Measurements from ENCODE around the gene HINT3. TPM values are rescaled to one million over a fixed set of nuclear protein-coding genes. Genes with fewer than 3 reads are reported as not detected.
A peak's percentile ranks its signal among the peaks of the same experiment; 100 is the strongest.

The HINT3 gene
- total and polyA plus RNA-seq, 2 of the 13 experiments (the other 11 are each of a cell fraction or from before 2014, with no cell fraction given), result 3.1 to 22.8 TPM

DNA sequence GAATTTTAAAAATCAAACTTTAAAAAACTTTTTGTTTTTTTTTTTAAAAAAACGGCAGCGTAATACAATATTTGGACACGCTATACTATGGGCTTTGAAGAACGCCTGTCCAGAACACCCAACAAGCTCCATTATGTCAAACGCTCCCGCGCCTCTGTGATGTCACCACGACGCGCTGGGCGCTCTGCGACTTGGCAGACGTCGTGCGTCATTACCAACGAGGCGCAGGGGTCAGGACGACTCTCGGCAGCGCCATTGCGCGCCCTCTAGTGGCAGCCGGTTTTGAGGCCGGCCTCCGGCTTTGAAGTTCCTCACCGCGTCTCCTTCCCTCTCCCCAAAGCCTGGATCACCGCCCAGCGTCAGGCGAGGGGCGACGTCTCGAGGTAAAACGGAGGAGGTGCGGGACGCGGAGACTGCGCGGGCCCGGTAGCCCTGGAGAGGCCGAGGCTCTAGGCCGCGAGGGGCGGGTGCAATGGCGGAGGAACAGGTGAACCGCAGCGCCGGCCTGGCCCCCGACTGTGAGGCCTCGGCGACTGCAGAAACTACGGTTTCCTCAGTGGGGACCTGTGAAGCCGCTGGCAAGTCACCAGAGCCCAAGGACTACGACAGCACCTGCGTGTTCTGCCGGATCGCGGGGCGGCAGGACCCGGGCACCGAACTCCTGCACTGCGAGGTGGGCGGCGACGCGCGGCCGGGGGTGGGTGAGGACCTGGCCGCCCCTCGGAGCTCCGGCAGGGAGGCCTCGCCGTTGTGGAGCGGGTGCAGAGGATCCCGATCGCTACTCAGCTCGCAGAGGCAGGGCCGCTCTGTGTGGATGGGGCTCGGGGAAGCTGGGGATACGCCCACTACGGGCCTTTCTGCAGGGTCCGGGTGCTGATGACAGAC is at the start of gene HINT3 (continued):
- TF ChIP-seq, protein P1, sequence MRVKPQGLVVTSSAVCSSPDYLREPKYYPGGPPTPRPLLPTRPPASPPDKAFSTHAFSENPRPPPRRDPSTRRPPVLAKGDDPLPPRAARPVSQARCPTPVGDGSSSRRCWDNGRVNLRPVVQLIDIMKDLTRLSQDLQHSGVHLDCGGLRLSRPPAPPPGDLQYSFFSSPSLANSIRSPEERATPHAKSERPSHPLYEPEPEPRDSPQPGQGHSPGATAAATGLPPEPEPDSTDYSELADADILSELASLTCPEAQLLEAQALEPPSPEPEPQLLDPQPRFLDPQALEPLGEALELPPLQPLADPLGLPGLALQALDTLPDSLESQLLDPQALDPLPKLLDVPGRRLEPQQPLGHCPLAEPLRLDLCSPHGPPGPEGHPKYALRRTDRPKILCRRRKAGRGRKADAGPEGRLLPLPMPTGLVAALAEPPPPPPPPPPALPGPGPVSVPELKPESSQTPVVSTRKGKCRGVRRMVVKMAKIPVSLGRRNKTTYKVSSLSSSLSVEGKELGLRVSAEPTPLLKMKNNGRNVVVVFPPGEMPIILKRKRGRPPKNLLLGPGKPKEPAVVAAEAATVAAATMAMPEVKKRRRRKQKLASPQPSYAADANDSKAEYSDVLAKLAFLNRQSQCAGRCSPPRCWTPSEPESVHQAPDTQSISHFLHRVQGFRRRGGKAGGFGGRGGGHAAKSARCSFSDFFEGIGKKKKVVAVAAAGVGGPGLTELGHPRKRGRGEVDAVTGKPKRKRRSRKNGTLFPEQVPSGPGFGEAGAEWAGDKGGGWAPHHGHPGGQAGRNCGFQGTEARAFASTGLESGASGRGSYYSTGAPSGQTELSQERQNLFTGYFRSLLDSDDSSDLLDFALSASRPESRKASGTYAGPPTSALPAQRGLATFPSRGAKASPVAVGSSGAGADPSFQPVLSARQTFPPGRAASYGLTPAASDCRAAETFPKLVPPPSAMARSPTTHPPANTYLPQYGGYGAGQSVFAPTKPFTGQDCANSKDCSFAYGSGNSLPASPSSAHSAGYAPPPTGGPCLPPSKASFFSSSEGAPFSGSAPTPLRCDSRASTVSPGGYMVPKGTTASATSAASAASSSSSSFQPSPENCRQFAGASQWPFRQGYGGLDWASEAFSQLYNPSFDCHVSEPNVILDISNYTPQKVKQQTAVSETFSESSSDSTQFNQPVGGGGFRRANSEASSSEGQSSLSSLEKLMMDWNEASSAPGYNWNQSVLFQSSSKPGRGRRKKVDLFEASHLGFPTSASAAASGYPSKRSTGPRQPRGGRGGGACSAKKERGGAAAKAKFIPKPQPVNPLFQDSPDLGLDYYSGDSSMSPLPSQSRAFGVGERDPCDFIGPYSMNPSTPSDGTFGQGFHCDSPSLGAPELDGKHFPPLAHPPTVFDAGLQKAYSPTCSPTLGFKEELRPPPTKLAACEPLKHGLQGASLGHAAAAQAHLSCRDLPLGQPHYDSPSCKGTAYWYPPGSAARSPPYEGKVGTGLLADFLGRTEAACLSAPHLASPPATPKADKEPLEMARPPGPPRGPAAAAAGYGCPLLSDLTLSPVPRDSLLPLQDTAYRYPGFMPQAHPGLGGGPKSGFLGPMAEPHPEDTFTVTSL (CRISPR knock-in tag; IDR thresholded peaks at IDR 0.05; ENCODE audit: borderline replicate concordance), result peak; percentile 71; the same call in 1 of the 2 replicates
- TF ChIP-seq TP53 (CRISPR knock-in tag; conservative IDR thresholded peaks at IDR 0.05) (0 out of 2 replicates have a peak, but pooled peaks have one; percentile 62), ZNF749 (CRISPR knock-in tag; IDR thresholded peaks at IDR 0.05; ENCODE audit: borderline replicate concordance) (peak; percentile 90; the same call in 1 of the 2 replicates), ZNF234 (CRISPR knock-in tag; conservative IDR thresholded peaks at IDR 0.05) (peak; percentile 95; the same call in 1 of the 2 replicates), HNRNPL (IDR thresholded peaks at IDR 0.05; ENCODE audit: low read depth, low read length) (no peak), MEIS1 (CRISPR knock-in tag; IDR thresholded peaks at IDR 0.05; ENCODE audit: borderline replicate concordance) (0 out of 2 replicates have a peak, but pooled peaks have one; percentile 30), ZFP62 (CRISPR knock-in tag; IDR thresholded peaks at IDR 0.05) (no peak), ZFP1 (CRISPR knock-in tag; IDR thresholded peaks at IDR 0.05) (peak; percentile 79; the same call in 1 of the 2 replicates), TBX2 (CRISPR knock-in tag; IDR thresholded peaks at IDR 0.05; ENCODE audit: borderline replicate concordance) (peak; percentile 94), PCBP1 (IDR thresholded peaks at IDR 0.05; ENCODE audit: borderline replicate concordance, low read depth, low read length) (0 out of 2 replicates have a peak, but pooled peaks have one; percentile 76), KAT7 (CRISPR knock-in tag; IDR thresholded peaks at IDR 0.05; ENCODE audit: borderline replicate concordance) (peak; percentile 99), ZNF432 (CRISPR knock-in tag; IDR thresholded peaks at IDR 0.05; ENCODE audit: borderline replicate concordance) (no peak), ZNF782 (CRISPR knock-in tag; IDR thresholded peaks at IDR 0.05; ENCODE audit: borderline replicate concordance) (peak; percentile 89), ZNF225 (CRISPR knock-in tag; IDR thresholded peaks at IDR 0.05) (peak; percentile 98), NR3C1 (CRISPR knock-in tag; IDR thresholded peaks at IDR 0.05) (0 out of 2 replicates have a peak, but pooled peaks have one; percentile 74)
- TF ChIP-seq, protein P2, sequence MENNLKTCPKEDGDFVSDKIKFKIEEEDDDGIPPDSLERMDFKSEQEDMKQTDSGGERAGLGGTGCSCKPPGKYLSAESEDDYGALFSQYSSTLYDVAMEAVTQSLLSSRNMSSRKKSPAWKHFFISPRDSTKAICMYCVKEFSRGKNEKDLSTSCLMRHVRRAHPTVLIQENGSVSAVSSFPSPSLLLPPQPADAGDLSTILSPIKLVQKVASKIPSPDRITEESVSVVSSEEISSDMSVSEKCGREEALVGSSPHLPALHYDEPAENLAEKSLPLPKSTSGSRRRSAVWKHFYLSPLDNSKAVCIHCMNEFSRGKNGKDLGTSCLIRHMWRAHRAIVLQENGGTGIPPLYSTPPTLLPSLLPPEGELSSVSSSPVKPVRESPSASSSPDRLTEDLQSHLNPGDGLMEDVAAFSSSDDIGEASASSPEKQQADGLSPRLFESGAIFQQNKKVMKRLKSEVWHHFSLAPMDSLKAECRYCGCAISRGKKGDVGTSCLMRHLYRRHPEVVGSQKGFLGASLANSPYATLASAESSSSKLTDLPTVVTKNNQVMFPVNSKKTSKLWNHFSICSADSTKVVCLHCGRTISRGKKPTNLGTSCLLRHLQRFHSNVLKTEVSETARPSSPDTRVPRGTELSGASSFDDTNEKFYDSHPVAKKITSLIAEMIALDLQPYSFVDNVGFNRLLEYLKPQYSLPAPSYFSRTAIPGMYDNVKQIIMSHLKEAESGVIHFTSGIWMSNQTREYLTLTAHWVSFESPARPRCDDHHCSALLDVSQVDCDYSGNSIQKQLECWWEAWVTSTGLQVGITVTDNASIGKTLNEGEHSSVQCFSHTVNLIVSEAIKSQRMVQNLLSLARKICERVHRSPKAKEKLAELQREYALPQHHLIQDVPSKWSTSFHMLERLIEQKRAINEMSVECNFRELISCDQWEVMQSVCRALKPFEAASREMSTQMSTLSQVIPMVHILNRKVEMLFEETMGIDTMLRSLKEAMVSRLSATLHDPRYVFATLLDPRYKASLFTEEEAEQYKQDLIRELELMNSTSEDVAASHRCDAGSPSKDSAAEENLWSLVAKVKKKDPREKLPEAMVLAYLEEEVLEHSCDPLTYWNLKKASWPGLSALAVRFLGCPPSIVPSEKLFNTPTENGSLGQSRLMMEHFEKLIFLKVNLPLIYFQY (CRISPR knock-in tag; IDR thresholded peaks at IDR 0.05; ENCODE audit: borderline replicate concordance), result no peak; the same call in none of the 2 replicates
- TF ChIP-seq, protein P3, sequence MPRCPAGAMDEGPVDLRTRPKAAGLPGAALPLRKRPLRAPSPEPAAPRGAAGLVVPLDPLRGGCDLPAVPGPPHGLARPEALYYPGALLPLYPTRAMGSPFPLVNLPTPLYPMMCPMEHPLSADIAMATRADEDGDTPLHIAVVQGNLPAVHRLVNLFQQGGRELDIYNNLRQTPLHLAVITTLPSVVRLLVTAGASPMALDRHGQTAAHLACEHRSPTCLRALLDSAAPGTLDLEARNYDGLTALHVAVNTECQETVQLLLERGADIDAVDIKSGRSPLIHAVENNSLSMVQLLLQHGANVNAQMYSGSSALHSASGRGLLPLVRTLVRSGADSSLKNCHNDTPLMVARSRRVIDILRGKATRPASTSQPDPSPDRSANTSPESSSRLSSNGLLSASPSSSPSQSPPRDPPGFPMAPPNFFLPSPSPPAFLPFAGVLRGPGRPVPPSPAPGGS (CRISPR knock-in tag; IDR thresholded peaks at IDR 0.05), result peak; percentile 97
